HEK293T (cell line): ENCODE results near the gene GRIN2B.

Experiments used
- BHLHE40 ChIP-seq: fragments of 450-650 bp; IDR thresholded peaks from 2 replicates; pipeline ENCODE4 v1.6.1; 2016; ENCODE audit warnings: mild to moderate bottlenecking, moderate library complexity, borderline replicate concordance
- FOXM1 ChIP-seq: fragments of 450-650 bp; IDR thresholded peaks from 2 replicates; pipeline ENCODE4 v1.6.1; 2017; ENCODE audit warnings: mild to moderate bottlenecking, borderline replicate concordance
- HDGF ChIP-seq: fragments of 450-650 bp; IDR thresholded peaks from 2 replicates; pipeline ENCODE4 v1.6.1; 2017; ENCODE audit warnings: antibody characterized with exemption, borderline replicate concordance

GRCh38 chr12:13947276-13947946 lies 34.0 kb downstream of the GRIN2B start:
- TF ChIP-seq BHLHE40 = no peak
- no peak for TF ChIP-seq HDGF
- no peak for TF ChIP-seq FOXM1
